PFSK-1 (cell line): Measurements from ENCODE around the gene DST.

Experiments
- FOXP2 ChIP-seq: optimal IDR thresholded peaks from 2 replicates; pipeline ENCODE3; 2011; ENCODE audit warnings: borderline replicate concordance, control low read depth, inconsistent platforms; ENCODE audit not compliant: insufficient read depth; ENCODE audit errors: extremely low read length, extremely low read depth
- POLR2AphosphoS5 ChIP-seq: IDR thresholded peaks from 2 replicates; pipeline ENCODE4 v1.6.1; 2012; ENCODE audit warnings: low read depth, mild to moderate bottlenecking, control low read depth, low read length, moderate library complexity
- SIN3A ChIP-seq: IDR thresholded peaks from 2 replicates; pipeline ENCODE4 v1.6.1; 2012; ENCODE audit warnings: mild to moderate bottlenecking, low read length, moderate library complexity, borderline replicate concordance; ENCODE audit not compliant: insufficient read depth
- TAF1 ChIP-seq: IDR thresholded peaks from 2 replicates; pipeline ENCODE4 v1.6.1; 2012; ENCODE audit warnings: low read length, control low read depth, borderline replicate concordance; ENCODE audit not compliant: insufficient read depth
- TF ChIP-seq, protein P1 (sequence below), 2 experiments: IDR thresholded peaks; 2 replicates each; pipeline versions ENCODE4 v1.6.1 to v1.8.0; 2011 to 2012; ENCODE audit warnings: low read depth in 2 of 2, low read length in 2 of 2, control low read depth in 1 of 2, inconsistent platforms in 1 of 2, mild to moderate bottlenecking in 1 of 2, moderate library complexity in 1 of 2; ENCODE audit not compliant: insufficient read depth in 1 of 2

DST gene

DNA sequence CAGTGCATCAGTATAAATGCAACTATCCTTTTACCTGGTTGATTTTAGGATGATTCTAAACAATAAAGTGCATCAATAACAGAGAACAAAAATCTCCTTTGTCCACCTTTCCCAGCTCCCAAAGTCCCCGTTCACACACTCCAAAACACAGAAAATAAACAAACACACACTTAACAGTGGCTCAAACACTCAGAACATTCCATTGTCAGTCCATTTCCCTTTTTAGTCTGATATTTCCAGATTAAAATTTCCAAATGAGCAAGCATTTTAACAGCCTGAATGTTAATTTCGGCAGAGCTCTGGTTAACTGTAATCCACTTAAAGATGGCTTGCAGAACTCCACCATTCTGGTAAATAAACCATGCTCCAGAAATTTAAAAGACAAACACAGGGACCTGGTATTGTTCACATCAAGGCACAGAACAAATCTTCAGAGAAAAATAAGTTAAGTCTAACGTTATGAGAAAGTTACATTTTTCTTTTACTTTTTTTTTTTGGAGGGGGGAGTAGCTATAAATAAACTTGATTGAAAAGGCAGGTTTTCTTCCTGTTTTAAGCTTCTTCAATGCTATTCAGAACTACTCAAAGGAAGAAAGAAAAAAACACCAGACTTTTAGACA lies 100.8 kb downstream of the DST start:
- TF ChIP-seq, protein P1, sequence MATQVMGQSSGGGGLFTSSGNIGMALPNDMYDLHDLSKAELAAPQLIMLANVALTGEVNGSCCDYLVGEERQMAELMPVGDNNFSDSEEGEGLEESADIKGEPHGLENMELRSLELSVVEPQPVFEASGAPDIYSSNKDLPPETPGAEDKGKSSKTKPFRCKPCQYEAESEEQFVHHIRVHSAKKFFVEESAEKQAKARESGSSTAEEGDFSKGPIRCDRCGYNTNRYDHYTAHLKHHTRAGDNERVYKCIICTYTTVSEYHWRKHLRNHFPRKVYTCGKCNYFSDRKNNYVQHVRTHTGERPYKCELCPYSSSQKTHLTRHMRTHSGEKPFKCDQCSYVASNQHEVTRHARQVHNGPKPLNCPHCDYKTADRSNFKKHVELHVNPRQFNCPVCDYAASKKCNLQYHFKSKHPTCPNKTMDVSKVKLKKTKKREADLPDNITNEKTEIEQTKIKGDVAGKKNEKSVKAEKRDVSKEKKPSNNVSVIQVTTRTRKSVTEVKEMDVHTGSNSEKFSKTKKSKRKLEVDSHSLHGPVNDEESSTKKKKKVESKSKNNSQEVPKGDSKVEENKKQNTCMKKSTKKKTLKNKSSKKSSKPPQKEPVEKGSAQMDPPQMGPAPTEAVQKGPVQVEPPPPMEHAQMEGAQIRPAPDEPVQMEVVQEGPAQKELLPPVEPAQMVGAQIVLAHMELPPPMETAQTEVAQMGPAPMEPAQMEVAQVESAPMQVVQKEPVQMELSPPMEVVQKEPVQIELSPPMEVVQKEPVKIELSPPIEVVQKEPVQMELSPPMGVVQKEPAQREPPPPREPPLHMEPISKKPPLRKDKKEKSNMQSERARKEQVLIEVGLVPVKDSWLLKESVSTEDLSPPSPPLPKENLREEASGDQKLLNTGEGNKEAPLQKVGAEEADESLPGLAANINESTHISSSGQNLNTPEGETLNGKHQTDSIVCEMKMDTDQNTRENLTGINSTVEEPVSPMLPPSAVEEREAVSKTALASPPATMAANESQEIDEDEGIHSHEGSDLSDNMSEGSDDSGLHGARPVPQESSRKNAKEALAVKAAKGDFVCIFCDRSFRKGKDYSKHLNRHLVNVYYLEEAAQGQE (IDR thresholded peaks at IDR 0.05; ENCODE audit: insufficient read depth in 1 of 2, low read depth in 2 of 2, low read length in 2 of 2) = no peak
- no peak for TF ChIP-seq POLR2AphosphoS5
- TF ChIP-seq TAF1 = no peak
- no peak for TF ChIP-seq FOXP2
- TF ChIP-seq SIN3A = no peak

DNA sequence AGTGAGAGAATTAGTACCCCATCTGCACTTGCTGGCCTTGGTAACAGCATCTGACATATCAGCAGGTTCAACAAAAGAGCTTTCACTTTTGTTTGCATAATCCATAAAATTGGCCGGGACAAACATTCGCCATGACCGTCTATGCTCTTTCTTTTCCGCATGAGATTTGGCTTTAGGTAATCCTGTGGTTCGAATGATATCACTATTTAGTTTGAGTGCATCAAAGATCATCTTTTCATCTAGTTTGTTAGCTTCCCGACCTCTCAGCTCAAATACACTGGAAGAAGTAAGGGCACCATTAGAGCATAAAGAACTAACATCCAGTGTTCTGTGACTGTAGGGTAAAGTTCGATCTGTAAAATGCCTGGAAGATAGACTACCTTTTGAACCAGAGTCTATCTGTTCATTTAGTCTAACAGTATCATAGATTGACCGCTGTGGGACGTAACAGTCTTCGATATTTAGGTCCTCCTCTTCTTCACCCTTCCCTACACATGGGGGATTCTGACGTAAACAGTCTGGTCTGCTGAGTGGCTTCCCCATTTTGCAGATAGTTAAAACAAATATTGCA lies 101.6 kb downstream of the DST start:
- TF ChIP-seq, protein P1 (IDR thresholded peaks at IDR 0.05; ENCODE audit: insufficient read depth in 1 of 2, low read depth in 2 of 2, low read length in 2 of 2) = no peak

DNA sequence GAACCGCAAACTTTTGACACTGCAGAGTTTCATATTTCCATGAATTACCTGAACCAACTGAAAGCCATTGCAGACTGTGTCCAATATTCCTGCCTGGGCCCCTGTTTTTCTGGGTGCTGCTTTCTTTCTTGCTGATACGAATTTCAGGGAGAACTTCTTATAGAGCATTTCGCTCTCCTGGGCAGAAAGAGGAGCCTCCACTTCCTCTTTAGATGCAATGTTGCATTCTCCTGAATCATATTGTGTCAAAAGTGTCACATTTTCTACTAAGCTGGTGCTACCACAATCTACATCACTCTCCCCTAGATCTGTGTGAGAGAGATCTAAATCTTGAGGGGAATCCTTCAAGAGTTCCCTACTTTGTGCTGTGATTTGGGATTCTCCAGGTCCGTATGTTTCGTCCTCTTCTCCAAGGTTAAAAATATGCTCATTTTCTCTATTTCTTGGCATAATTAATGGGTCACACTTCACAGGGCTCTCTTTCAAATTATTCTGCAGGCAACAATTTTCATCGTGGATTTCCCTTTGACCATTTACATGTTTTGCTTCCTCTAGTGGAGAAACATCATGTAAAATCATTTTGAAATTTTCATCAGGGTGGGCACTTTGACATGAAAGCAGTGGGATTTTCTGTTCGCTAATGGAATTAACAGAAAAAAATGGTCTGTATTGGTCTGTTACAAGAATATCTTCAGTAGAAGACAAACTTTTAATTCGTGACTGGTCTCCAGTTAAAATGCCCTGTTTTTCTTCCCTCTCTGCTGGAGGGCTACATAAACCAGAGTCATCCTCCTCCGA lies 102.3 kb downstream of the DST start:
- TF ChIP-seq, protein P1 (IDR thresholded peaks at IDR 0.05; ENCODE audit: insufficient read depth in 1 of 2, low read depth in 2 of 2, low read length in 2 of 2) = no peak
- no peak for TF ChIP-seq POLR2AphosphoS5
- TF ChIP-seq TAF1 = no peak
- TF ChIP-seq FOXP2 = no peak
- no peak for TF ChIP-seq SIN3A

DNA sequence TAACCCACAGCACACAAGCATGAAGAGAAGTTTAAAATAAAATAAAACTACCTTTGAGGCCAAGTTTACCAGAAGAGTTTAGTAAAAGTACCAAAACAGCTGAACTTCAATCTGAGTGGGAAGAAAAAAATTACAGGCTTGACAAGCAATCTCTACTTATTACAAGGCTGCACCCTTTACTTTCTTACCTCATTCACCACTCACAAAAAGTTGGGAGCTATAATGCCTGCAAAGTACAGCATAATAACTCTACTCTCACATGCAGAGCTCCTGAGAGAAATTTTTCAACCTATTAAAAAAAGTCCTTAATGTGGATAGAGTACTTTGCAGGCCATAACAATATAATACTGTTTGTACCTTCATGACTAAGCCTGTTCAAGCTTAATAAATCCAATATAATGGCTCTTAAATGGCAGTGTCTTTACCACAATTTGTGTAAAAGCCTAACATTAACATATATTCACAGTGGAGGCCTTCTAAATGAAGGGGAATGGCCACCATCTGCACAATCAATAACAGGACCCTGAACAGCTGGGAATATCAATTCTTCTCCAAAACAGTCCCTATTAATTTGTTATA lies 103.1 kb downstream of the DST start:
- TF ChIP-seq POLR2AphosphoS5 (no peak), SIN3A (no peak), FOXP2 (no peak)
- TF ChIP-seq, protein P1 (IDR thresholded peaks at IDR 0.05; ENCODE audit: insufficient read depth in 1 of 2, low read depth in 2 of 2, low read length in 2 of 2) = no peak
